ENCODE results near the gene SKP1. TPM values are rescaled to one million over a fixed set of nuclear protein-coding genes. Genes with fewer than 3 reads are reported as not detected.
A peak's percentile ranks its signal among the peaks of the same experiment; 100 is the strongest.

Gene SKP1
- total RNA-seq, 1 experiment from 2014 or later = 245 TPM

DNA sequence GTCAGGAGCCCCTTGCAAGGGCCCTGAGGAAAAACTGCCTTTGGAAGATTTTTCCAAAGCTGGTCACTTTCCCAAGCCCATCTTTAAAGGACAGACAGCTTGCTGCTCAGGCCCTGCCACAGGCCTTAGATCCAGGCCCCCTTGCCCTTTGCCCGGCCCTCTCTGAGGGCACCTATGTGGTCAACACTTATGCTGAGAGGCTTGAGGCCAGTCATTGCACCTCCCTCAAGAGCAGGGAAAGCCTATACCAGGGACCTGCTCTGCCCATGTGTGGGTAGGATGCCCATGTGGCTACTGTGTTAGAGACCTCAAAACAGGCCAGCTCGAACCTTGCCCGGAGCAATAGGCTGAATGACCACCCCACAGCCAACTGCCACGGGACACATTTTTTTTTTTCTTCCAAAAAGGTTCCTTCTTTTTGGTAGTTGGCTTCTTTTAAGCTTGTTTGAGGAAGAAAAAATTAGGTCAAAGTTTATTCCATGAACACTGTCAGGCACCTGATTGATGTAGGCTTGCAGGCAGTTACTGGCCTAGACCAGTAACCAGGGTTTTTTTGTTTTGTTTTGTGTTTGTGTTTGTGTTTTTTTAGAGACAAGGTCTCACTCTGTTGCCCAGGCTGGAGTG, 58.4 kb downstream of the SKP1 start:
- TF ChIP-seq RAD21 (IDR thresholded peaks at IDR 0.05; ENCODE audit: low read depth) (no peak), EZH2 (IDR thresholded peaks at IDR 0.05) (no peak), CBX3 (IDR thresholded peaks at IDR 0.05; ENCODE audit: low read depth) (no peak)
- TF ChIP-seq, protein P1, sequence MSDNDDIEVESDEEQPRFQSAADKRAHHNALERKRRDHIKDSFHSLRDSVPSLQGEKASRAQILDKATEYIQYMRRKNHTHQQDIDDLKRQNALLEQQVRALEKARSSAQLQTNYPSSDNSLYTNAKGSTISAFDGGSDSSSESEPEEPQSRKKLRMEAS (IDR thresholded peaks at IDR 0.05) = no peak
- DNase-seq (ENCODE audit: low read depth, low spot score) (no peak), ATAC-seq (no peak)
- Histone ChIP-seq H3K79me2 (ENCODE audit: insufficient read depth, low read length) (no peaks in the 10 kb centered on the region), H3K4me2 (ENCODE audit: low read length) (no peak overlapping the region), H3K27me3 (ENCODE audit: insufficient read depth, low read length) (no peaks in the 10 kb centered on the region), H3K4me3 (replicated peaks in 1 of 2; ENCODE audit: low read depth in 1 of 2, low read length in 2 of 2) (no peak overlapping the region), H3K9me2 (ENCODE audit: insufficient read depth) (no peaks in the 10 kb centered on the region), H3K9me3 (ENCODE audit: control insufficient read depth in 1 of 2, insufficient read depth in 1 of 2, low read depth in 1 of 2, low read length in 2 of 2) (no peaks in the 10 kb centered on the region), H3K27ac (ENCODE audit: low read depth, low read length) (no peak overlapping the region), H4K20me1 (ENCODE audit: insufficient read depth) (no peaks in the 10 kb centered on the region), H3K36me3 (ENCODE audit: control insufficient read depth in 1 of 2, insufficient read depth in 2 of 2, low read length in 2 of 2) (0 out of 4 replicates have a peak, but pooled peaks cover 0 to 8% of the 10 kb centered on the region in 2 experiments), H3K4me1 (ENCODE audit: control insufficient read depth in 1 of 2, insufficient read depth in 2 of 2, low read length in 2 of 2) (peaks cover 4 to 19% of the 10 kb centered on the region in 2 experiments; a peak in 3 of 4 replicates), H2AFZ (ENCODE audit: low read depth, low read length, poor library complexity, severe bottlenecking) (no peak overlapping the region), H3K9ac (ENCODE audit: low read length) (no peak overlapping the region)
- CTCF ChIA-PET = no interaction called here
- RAD21 ChIA-PET (ENCODE audit: low non-redundant PET in 1 of 2, low total read pairs in 2 of 2, uncharacterized antibody in 2 of 2, unreplicated experiment in 2 of 2) = no interaction called here
- no TSS peak for BruUV-seq (replicated peaks)
- POLR2A ChIA-PET = no interaction called here
- intact Hi-C loops (cut with micrococcal nuclease) = no loop called here

DNA sequence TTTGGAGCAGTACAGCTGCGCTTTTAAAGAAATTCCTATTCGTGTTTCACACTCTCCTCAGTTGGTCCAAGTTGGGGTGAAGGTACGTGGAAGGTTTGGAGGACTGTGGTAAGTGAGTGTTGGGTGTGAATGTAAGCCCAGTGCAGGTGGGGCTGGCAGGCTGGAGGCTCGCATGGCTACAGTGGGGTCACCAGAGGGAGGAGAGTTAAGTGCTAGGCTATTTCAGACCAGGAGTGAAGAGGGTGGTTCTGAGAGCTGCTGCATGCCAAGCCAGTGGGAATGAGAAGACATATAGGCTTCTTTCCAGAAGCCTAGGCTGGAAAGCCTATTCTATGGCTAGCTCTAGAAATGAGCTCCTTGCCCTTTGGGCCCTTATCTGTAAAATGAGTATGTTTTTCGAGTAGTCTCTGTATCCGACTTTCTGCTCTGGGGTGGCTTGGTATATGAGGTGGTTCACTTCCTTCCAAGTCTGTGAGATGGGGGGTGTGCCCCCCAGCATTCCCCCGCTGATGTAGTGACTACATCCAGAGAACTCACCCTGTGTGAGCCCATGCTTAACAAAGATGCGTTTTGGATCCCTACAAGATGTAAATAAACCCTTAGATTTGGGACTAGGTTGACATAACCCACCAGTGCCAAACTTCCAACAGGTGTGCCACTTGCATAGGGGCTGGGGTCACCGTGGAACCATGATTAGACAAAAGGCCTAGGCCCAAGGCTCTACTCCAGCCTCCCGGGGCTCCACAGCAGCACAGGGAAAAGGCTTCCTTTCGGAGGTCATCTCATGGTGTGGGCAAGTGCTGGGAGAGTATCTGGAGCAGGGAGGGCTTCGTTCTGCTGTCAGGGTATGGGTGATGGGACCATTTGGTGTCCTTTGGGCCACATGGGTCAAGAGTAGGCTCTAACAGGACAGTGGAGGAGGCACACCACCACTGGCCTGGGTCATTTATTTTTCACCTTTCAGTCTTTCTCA, 59.7 kb downstream of the SKP1 start:
- Histone ChIP-seq H3K27ac (ENCODE audit: low read depth, low read length) (no peak overlapping the region), H3K9me3 (ENCODE audit: control insufficient read depth in 1 of 2, insufficient read depth in 1 of 2, low read depth in 1 of 2, low read length in 2 of 2) (no peaks in the 10 kb centered on the region), H3K9me2 (ENCODE audit: insufficient read depth) (no peaks in the 10 kb centered on the region), H3K79me2 (ENCODE audit: insufficient read depth, low read length) (no peaks in the 10 kb centered on the region), H2AFZ (ENCODE audit: low read depth, low read length, poor library complexity, severe bottlenecking) (no peak overlapping the region), H3K36me3 (ENCODE audit: control insufficient read depth in 1 of 2, insufficient read depth in 2 of 2, low read length in 2 of 2) (0 out of 4 replicates have a peak, but pooled peaks cover 0 to 8% of the 10 kb centered on the region in 2 experiments), H3K27me3 (ENCODE audit: insufficient read depth, low read length) (no peaks in the 10 kb centered on the region), H3K4me2 (ENCODE audit: low read length) (no peak overlapping the region), H3K9ac (ENCODE audit: low read length) (no peak overlapping the region), H3K4me1 (ENCODE audit: control insufficient read depth in 1 of 2, insufficient read depth in 2 of 2, low read length in 2 of 2) (peaks cover 4 to 27% of the 10 kb centered on the region in 2 experiments; a peak in 3 of 4 replicates), H4K20me1 (ENCODE audit: insufficient read depth) (no peaks in the 10 kb centered on the region), H3K4me3 (replicated peaks in 1 of 2; ENCODE audit: low read depth in 1 of 2, low read length in 2 of 2) (no peak overlapping the region)
- RAD21 ChIA-PET (ENCODE audit: low non-redundant PET in 1 of 2, low total read pairs in 2 of 2, uncharacterized antibody in 2 of 2, unreplicated experiment in 2 of 2) = no interaction called here
- BruUV-seq (replicated peaks) = TSS peak; percentile 49
- no peak for DNase-seq (ENCODE audit: low read depth, low spot score)
- CTCF ChIA-PET = no interaction called here
- ATAC-seq = no peak
- intact Hi-C loops (cut with micrococcal nuclease) = no loop called here
- POLR2A ChIA-PET = interaction anchor here (0.6 kb wide), 1 partner anchor 8 kb away, joined by 3 read pairs; no protein-coding TSS in a partner anchor
- TF ChIP-seq EZH2phosphoT487 (IDR thresholded peaks at IDR 0.05; ENCODE audit: borderline replicate concordance) = no peak
- TF ChIP-seq, protein P2, sequence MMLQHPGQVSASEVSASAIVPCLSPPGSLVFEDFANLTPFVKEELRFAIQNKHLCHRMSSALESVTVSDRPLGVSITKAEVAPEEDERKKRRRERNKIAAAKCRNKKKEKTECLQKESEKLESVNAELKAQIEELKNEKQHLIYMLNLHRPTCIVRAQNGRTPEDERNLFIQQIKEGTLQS (IDR thresholded peaks at IDR 0.05) = no peak
- TF ChIP-seq, protein P3, sequence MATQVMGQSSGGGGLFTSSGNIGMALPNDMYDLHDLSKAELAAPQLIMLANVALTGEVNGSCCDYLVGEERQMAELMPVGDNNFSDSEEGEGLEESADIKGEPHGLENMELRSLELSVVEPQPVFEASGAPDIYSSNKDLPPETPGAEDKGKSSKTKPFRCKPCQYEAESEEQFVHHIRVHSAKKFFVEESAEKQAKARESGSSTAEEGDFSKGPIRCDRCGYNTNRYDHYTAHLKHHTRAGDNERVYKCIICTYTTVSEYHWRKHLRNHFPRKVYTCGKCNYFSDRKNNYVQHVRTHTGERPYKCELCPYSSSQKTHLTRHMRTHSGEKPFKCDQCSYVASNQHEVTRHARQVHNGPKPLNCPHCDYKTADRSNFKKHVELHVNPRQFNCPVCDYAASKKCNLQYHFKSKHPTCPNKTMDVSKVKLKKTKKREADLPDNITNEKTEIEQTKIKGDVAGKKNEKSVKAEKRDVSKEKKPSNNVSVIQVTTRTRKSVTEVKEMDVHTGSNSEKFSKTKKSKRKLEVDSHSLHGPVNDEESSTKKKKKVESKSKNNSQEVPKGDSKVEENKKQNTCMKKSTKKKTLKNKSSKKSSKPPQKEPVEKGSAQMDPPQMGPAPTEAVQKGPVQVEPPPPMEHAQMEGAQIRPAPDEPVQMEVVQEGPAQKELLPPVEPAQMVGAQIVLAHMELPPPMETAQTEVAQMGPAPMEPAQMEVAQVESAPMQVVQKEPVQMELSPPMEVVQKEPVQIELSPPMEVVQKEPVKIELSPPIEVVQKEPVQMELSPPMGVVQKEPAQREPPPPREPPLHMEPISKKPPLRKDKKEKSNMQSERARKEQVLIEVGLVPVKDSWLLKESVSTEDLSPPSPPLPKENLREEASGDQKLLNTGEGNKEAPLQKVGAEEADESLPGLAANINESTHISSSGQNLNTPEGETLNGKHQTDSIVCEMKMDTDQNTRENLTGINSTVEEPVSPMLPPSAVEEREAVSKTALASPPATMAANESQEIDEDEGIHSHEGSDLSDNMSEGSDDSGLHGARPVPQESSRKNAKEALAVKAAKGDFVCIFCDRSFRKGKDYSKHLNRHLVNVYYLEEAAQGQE (IDR thresholded peaks at IDR 0.05; ENCODE audit: low read depth) = no peak
- TF ChIP-seq, protein P1 (IDR thresholded peaks at IDR 0.05) = no peak
- no peak for TF ChIP-seq YY1 (IDR thresholded peaks at IDR 0.05; ENCODE audit: extremely low read depth, insufficient replicate concordance, low read depth, low read length)
- TF ChIP-seq POLR2A (IDR thresholded peaks at IDR 0.05; ENCODE audit: borderline replicate concordance, extremely low read depth, insufficient read depth, insufficient read length) = no peak
- TF ChIP-seq SIN3A (IDR thresholded peaks at IDR 0.05; ENCODE audit: low read depth) = no peak
- TF ChIP-seq EZH2 (IDR thresholded peaks at IDR 0.05) = no peak
- TF ChIP-seq ELF1 (IDR thresholded peaks at IDR 0.05; ENCODE audit: borderline replicate concordance, low read depth) = no peak
- no peak for TF ChIP-seq POLR2AphosphoS5 (IDR thresholded peaks at IDR 0.05; ENCODE audit: low read depth, low read length)
- TF ChIP-seq CEBPB (IDR thresholded peaks at IDR 0.05; ENCODE audit: low read depth) = no peak
- no peak for TF ChIP-seq ZNF274 (IDR thresholded peaks at IDR 0.05; ENCODE audit: low read depth, low read length)
